Right renal cortex interstitium (tissue), 3 donors: ENCODE data around the gene DISC1. TPM values are rescaled to one million over a fixed set of nuclear protein-coding genes. Genes with fewer than 3 reads are reported as not detected.

Experiments
- DNase-seq, 3 donors: peaks; one replicate each; pipeline ENCODE4 v3.0.0-alpha.2; 2013; ENCODE audit warnings: low read depth in 3 of 3, low spot score in 2 of 3
- polyA plus RNA-seq, 3 donors: library from polyadenylated mRNA; unstranded; fragments of 120-200 nt; gene quantifications; one replicate each; pipeline ENCODE4 v1.2.1, GENCODE V29; 2013; ENCODE audit not compliant: insufficient read length in 3 of 3

DISC1 gene
- polyA plus RNA-seq, 3 donors: 6.0 to 7.1 (median 6.1) TPM

DNA sequence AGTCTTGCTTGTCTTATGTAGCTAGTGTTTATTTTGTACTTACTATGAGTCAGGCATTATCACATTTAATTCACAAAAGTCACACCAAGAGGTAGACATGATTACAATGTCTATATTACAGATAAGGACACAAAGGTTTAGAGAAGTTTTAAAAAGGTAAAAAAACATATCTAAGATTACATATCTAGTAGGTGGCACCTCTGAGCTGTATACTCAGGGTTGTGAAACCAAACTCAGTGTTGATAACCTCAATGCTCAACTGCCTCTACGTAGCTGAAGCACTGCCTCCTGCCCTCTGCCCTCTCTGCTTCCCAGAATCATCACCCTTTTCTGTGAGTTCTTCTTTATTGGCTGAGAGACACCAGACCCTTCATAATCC is 431.3 kb downstream of the DISC1 start:
- DNase-seq: no peak

DNA sequence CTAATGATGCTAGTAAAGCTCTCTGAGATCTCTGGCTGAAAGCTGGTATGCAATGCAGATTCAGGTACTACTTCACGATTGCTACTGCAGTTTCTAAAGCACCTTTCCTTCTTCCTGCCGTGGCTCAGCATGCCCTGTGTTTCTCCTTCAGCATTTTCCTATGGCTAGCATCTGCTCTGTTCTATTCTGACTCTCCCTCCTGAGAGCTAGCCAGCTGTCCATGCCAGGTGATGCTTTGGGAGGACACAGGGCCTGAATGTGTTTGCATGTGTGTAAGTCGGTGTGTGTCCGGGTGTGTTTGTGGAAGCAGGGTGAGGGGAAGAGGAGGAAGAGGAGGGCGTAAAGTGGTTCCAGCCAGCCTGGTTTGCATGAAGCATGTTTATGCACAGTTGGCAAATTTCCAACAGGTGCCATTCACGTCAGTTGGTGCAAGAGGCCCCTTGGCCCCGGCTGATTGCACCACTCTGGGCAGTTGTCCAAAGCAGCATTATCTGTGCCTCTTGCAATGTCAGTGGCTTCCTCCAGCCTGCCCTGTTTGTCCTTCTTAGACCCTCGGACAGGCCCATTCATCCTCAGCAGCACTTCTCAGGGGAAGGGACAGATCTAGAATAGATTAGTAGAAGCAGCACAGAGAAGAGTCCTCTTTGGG is 433.3 kb downstream of the DISC1 start:
- no peak for DNase-seq

DNA sequence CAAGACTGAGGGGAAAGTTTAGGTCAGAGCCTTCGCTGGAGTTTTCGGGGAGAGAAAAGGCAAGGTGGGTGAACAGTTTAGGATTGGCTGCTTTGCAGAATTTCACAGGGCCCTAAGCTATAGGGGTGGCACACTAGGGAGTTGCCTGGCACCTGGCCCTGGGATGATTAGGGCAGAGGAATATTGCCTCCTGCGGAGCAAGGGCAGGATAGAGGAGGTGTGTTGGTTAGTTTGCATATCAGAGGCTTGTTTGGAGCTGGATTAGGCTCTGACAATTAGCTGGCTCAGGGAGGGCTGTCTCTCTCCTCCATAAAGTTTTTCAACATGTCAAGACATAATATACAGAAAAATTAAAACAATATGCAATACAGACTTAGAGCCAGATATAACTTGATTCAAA is 436.4 kb downstream of the DISC1 start:
- no peak for DNase-seq

DNA sequence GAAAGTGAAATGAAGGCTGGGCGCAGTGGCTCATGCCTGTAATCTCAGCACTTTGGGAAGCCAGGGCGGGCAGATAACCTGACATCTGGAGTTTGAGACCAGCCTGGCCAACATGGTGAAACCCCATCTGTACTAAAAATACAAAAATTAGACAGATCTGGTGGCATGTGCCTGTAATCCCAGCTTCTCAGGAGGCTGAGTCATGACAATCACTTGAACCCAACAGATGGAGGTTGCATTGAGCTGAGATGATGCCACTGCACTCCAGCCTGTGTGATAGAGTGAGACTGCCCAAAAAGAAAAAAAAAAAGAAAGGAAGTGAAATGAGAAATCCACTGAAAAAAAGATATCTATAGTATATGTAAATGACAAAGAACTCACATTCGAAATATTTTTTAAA is 439.9 kb downstream of the DISC1 start:
- no peak for DNase-seq

DNA sequence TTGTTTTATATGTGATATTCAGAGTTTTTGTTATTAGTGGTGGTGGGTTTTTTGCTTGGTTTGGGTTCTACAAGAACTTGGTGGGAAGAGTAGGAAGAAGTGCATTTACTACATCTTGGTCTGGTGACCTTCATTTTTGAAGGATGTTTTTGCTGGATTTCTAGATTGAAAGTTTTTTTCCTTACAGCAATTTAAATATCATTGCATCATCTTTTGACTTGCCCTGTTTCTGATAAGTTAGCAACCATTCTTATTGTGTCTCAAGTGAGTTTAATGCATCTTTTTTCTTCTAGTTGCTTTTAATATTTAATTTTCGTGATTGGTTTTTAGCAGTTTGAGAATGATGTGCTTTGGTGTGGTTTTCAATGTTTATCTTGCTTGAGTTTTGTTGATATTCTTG is 447.7 kb downstream of the DISC1 start:
- DNase-seq: no peak

DNA sequence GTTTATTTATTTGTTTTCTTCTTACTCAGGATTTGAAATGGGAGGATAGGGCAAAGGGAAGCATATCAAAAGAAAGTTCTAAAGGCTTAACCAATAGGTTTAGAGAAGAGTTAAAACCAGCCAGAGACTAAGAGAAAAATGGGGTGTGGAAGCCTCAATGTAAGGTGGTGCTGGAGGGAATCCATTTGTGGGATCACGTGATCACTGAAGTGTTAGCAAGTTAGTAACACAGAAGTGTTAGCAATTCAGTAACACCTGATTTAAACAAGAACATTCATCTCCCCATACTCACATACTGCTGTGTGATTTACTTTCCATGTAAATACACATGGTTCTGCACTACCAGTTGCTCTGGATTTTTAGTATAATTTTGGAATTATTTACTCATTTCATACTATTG is 451.2 kb downstream of the DISC1 start:
- no peak for DNase-seq

DNA sequence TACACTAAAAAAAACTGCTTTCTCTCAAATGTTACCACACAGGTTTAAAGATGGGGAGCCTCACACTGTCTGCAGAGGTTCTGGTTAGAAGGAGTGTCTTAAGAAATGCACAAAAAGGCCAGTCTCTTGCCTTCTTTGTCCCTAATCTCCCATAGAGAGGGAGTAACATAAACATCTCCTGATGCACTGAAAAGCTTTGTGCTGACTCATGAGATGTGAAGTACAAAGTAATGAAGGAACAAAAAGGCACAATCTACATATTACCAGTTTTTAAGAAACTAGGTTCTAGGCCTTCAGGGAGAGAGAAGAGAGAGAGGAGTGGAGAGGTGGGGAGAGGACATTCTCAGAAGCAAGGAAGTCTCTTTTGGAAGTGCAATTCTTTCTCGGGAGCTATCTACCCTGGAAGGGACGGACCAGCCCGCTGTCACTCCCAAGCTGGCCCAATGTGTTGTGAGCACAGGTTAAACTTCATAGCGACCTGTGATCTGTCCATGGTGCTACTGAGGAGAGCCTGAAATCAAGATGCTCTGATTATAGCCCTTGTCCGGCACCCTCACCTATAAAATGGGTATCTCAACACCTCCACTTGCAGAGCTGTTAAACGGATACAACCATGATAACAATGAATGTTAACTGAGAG is 458.1 kb downstream of the DISC1 start:
- DNase-seq: peak in 2 of 3 donors; percentile 19

DNA sequence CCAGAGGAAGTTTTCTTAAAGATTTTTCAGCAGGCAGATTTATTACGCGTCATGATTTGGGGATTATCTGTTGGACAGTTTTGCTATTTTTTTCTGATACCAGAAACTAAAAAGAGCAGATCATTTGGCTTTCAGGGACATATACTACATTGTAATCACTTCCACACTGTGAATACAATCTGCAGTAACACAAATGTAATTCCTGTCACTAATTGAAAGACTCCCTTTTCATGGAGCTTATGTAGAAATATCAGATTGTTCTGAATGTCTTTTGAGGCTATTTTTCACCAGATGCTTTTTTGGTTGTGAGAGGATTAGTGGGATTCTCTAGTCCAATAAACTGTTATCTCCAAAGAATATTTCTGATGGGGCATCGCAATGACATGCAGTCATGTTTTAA is 464.2 kb downstream of the DISC1 start:
- no peak for DNase-seq

Other genes with a start within 250 kb of the DISC1 start
- gene EGLN1, start 204.5 kb upstream of the DISC1 start, polyA plus RNA-seq: 10 to 100 TPM; 43.8 to 46.2 (median 46.0) TPM
- gene TSNAX, start 98.1 kb upstream of the DISC1 start, polyA plus RNA-seq: 10 to 100 TPM; 62.6 to 69.1 (median 68.0) TPM